ENCODE results near the gene KLK15.
"Not testable (repeated sequence)": the region's sequence is repeated elsewhere in the genome, so short reads cannot be mapped to it uniquely, and the experiment has no call there.

KLK15 gene

GRCh38 chr19:50794876-50795663 is 38.3 kb downstream of the KLK15 start:
- no peak for DNase-seq

GRCh38 chr19:50794074-50794875 is 39.1 kb downstream of the KLK15 start:
- no peak for DNase-seq

- DNase-seq: no peak
These were observed 39.8 kb downstream of the KLK15 start for GRCh38 chr19:50793558-50794065.

- no peak for DNase-seq
These were observed 40.8 kb downstream of the KLK15 start for GRCh38 chr19:50792272-50793250.

GRCh38 chr19:50791594-50792271 is 41.6 kb downstream of the KLK15 start:
- DNase-seq: no peak

- no peak for DNase-seq
These were observed 42.4 kb downstream of the KLK15 start for GRCh38 chr19:50790922-50791467.

- no peak for DNase-seq
These were observed 43.0 kb downstream of the KLK15 start, which contains the start of gene ACP4 for GRCh38 chr19:50790396-50790795. Gene ACP4 (plus strand): TSS chr19:50790415. CDS start chr19:50790415, 0 bp downstream.

GRCh38 chr19:50785329-50785728 is 48.0 kb downstream of the KLK15 start:
- no peak for DNase-seq

GRCh38 chr19:50784710-50785109 is 48.7 kb downstream of the KLK15 start:
- no peak for DNase-seq

- not testable (repeated sequence) for DNase-seq
These were observed 49.6 kb downstream of the KLK15 start for GRCh38 chr19:50783848-50784152.

GRCh38 chr19:50780753-50781435 is 52.5 kb downstream of the KLK15 start:
- DNase-seq: no peak

GRCh38 chr19:50779504-50780457 is 53.6 kb downstream of the KLK15 start:
- no peak for DNase-seq

GRCh38 chr19:50778906-50779430 is 54.4 kb downstream of the KLK15 start:
- DNase-seq: no peak

GRCh38 chr19:50777830-50778303 is 55.5 kb downstream of the KLK15 start:
- DNase-seq: no peak

- no peak for DNase-seq
These were observed 56.1 kb downstream of the KLK15 start for GRCh38 chr19:50777261-50777660.

GRCh38 chr19:50776131-50776530 is 57.2 kb downstream of the KLK15 start:
- DNase-seq: no peak
